ENCODE measurements around the gene PRKCZ.

DNA sequence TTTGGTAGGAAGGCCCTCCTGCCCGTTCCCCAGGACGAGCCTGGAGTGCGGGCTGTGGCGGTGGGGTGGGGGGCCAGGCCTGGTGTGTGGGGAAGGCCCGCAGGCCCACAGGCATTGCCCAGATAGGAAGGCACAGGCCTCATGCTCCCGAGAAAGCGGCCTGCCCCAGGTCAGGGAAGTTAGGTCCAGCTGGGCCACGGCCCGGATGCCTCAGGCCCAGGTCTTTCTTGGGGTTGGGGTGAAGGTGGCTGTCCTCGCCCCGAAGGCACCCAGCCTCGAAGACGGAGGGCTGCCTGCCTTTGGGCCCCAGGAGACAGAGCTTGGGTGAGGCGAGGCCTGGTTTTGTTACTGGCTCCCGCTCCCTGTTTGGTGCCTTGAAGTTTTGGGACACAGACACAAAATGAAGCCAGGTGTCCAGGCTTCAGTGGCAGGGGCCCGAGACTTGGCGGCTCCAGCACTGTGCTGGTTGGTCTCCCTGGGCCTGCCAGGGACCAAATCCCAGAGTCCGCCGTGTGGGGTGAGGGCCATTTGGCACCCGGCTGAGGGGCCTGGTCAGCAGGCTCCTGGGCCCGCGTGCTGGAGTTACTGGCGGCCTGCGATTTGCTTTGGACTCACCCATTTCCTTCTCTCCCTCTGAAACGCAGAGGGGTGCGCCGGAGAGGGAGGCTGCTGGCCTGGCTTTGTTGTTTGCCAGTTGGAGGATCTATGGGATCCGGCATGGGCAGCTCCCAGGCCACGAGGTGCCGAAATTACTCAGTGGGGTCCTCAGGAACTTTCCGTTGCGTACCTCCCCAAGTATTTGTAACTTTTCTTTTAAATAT is 179.9 kb downstream of the PRKCZ start:
- TF ChIP-seq POLR2A (IDR thresholded peaks at IDR 0.05; ENCODE audit: low read depth, low read length), result no peak
- TF ChIP-seq POU2F2 (IDR thresholded peaks at IDR 0.05; ENCODE audit: low read depth, low read length), result no peak
- no peak for TF ChIP-seq POLR2AphosphoS5 (IDR thresholded peaks at IDR 0.05; ENCODE audit: low read depth, low read length)
- no peak for TF ChIP-seq PAX5 (IDR thresholded peaks at IDR 0.05; ENCODE audit: insufficient read depth, low read length, severe bottlenecking)
- TF ChIP-seq TAF1 (IDR thresholded peaks at IDR 0.05; ENCODE audit: low read depth, low read length), result no peak
